Small intestine (tissue), 7 donors: ENCODE results near the gene MAOA. TPM values are rescaled to one million over a fixed set of nuclear protein-coding genes. Genes with fewer than 3 reads are reported as not detected.

Experiments
- DNase-seq, 2 donors: peaks; one replicate each; pipeline versions ENCODE4 v3.0.0 to v3.0.0-alpha.2; 2013
- FAIRE-seq: peaks from 2 replicates; lab custom pipeline; 2012; peaks lifted over from hg19 to GRCh38; lab: Jason Lieb, UNC
- H3K27ac ChIP-seq, 3 donors: one replicate each; pipeline ENCODE4 v1.5.1; 2013; ENCODE audit warnings: low read length in 2 of 3, mild to moderate bottlenecking in 2 of 3, control low read depth in 1 of 3, inconsistent platforms in 1 of 3, low read depth in 1 of 3, moderate library complexity in 1 of 3
- H3K27me3 ChIP-seq, 3 donors: one replicate each; pipeline ENCODE4 v1.6.1; 2013; ENCODE audit warnings: low read length in 3 of 3, inconsistent platforms in 1 of 3; ENCODE audit not compliant: control insufficient read depth in 3 of 3, insufficient read depth in 3 of 3
- H3K36me3 ChIP-seq, 3 donors: one replicate each; pipeline ENCODE4 v1.6.1; 2013; ENCODE audit warnings: low read length in 3 of 3, inconsistent platforms in 1 of 3, low read depth in 1 of 3, mild to moderate bottlenecking in 1 of 3, moderate library complexity in 1 of 3; ENCODE audit not compliant: control insufficient read depth in 3 of 3, insufficient read depth in 2 of 3
- H3K4me1 ChIP-seq, 3 donors: one replicate each; pipeline ENCODE4 v1.6.1; 2013; ENCODE audit warnings: low read length in 2 of 3, inconsistent platforms in 1 of 3, low read depth in 1 of 3, mild to moderate bottlenecking in 1 of 3, moderate library complexity in 1 of 3; ENCODE audit not compliant: control insufficient read depth in 3 of 3, insufficient read depth in 2 of 3
- H3K4me3 ChIP-seq, 3 donors: one replicate each; pipeline ENCODE4 v1.5.1; 2013; ENCODE audit warnings: low read length in 3 of 3, control low read depth in 1 of 3, inconsistent platforms in 1 of 3, low read depth in 1 of 3, mild to moderate bottlenecking in 1 of 3, moderate library complexity in 1 of 3
- H3K9me3 ChIP-seq, 2 donors: one replicate each; pipeline ENCODE4 v1.6.1; 2013; ENCODE audit warnings: low read depth in 1 of 2, low read length in 1 of 2; ENCODE audit not compliant: control insufficient read depth in 2 of 2, insufficient read depth in 1 of 2
- WGBS, 3 donors: extraction: QIAGEN DNeasy Blood & Tissue Kit; methylation state at CpG; one replicate each; pipeline ENCODE4 v1.1.7; 2013; 5-methylcytosine and 5-hydroxymethylcytosine counted together
- polyA plus RNA-seq, 4 donors: library from polyadenylated mRNA; stranded (reverse) in 3 of 4; unstranded in 1 of 4; fragments of 200-250 nt in 3 of 4; fragments of 120-200 nt in 1 of 4; gene quantifications; one replicate each; pipeline versions ENCODE4 v1.2.1 to v1.2.3, GENCODE V29; 2013
- donor health status: healthy with polysubstance abuse.
- donor health status: control.
- donor health status: control.
- donor health status: Bipolar disorder and iron deficiency.
- donor health status: healthy.

Gene MAOA
- polyA plus RNA-seq, 4 donors, result 164 to 348 (median 175) TPM

GRCh38 chrX:43756076-43756475 lies 100.0 kb downstream of the MAOA start:
- no peaks in the 10 kb centered on the region for H3K4me1 ChIP-seq
- FAIRE-seq, result no peak
- H3K27me3 ChIP-seq, result no peaks in the 10 kb centered on the region
- no peak for DNase-seq
- no peak overlapping the region for H3K27ac ChIP-seq
- WGBS, 3 donors, result 74 to 90% (median 89%) methylated on average over 4 to 5 of the region's 5 CpGs
- no peak overlapping the region for H3K4me3 ChIP-seq
- H3K9me3 ChIP-seq, result peaks cover 0 to 6% of the 10 kb centered on the region in 2 donors
- H3K36me3 ChIP-seq, result no peaks in the 10 kb centered on the region

DNA sequence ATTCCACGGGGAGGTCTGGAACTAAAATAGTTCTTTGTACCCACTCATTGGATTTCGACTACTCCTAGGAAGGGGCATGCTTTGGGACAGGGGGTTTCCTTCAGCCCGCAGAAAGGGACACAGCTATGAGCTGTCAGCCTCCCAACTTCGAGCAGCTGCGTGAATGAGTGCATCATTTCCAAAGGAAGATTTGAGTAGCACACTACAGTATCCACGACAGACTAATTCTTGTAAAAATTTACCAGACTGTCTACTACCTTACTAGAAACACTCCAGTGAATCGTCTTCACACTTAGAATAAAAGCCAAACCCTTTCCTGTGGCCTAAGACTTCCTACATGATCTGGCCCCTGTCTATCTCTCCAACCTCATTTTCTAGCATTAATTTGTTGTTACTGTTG lies 101.9 kb downstream of the MAOA start:
- Histone ChIP-seq H3K4me1 (no peaks in the 10 kb centered on the region), H3K27ac (no peak overlapping the region), H3K36me3 (no peaks in the 10 kb centered on the region), H3K27me3 (no peaks in the 10 kb centered on the region), H3K4me3 (no peak overlapping the region), H3K9me3 (no peaks in the 10 kb centered on the region)
- DNase-seq, result no peak
- FAIRE-seq, result no peak
- 72 to 85% (median 82%) methylated on average over 7 of the region's 7 CpGs for whole genome bisulfite sequencing, 3 donors

GRCh38 chrX:43785930-43786591 lies 130.0 kb downstream of the MAOA start:
- FAIRE-seq (peak; percentile 26), DNase-seq (peak; percentile 51 to 56)
- H3K36me3 ChIP-seq, result peaks cover 0 to 5% (median 2%) of the 10 kb centered on the region in 3 donors
- WGBS, 3 donors, result 22 to 63% (median 63%) methylated on average over 5 of the region's 5 CpGs
- H3K27ac ChIP-seq, result peak overlapping the region; percentile 21 to 71 (median 61)
- H3K27me3 ChIP-seq, result no peaks in the 10 kb centered on the region
- H3K4me3 ChIP-seq, result no peak overlapping the region
- H3K4me1 ChIP-seq, result peaks cover 0 to 8% (median 0%) of the 10 kb centered on the region in 3 donors
- no peaks in the 10 kb centered on the region for H3K9me3 ChIP-seq

Other genes starting within 250 kb of the MAOA start
- gene MAOB, start 226.2 kb downstream of the MAOA start, polyA plus RNA-seq, result 100 to 1,000 TPM in 2 of 4 donors, 10 to 100 TPM in 2; 20.5 to 179 (median 118) TPM